Calu3 (cell line): ENCODE measurements around the gene SEMA6C. TPM values are rescaled to one million over a fixed set of nuclear protein-coding genes. Genes with fewer than 3 reads are reported as not detected.
A peak's percentile ranks its signal among the peaks of the same experiment; 100 is the strongest.

Source experiments
- BruUV-seq: library from RNA; stranded (reverse); fragments of 400-500 nt; replicated peaks from 2 replicates; lab custom pipeline; 2021; lab: Mats Ljungman, UMichigan
- CTCF ChIA-PET: fragments of 300-600 bp; sonication (Branson Sonifier 250); formaldehyde crosslinking; loops from one replicate; lab custom pipeline; 2022; ENCODE audit warnings: antibody characterized with exemption; lab: Charles Lee
- DNase-seq: peaks from one replicate; pipeline ENCODE4 v3.0.0; 2022
- H3K27ac Mint-ChIP-seq: one replicate; pipeline ENCODE4 v1.8.0; 2022; ENCODE audit warnings: mixed read lengths; ENCODE audit not compliant: unreplicated experiment
- H3K27me3 Mint-ChIP-seq: one replicate; pipeline ENCODE4 v1.8.0; 2022; ENCODE audit warnings: mixed read lengths; ENCODE audit not compliant: unreplicated experiment
- H3K36me3 Mint-ChIP-seq: one replicate; pipeline ENCODE4 v1.8.0; 2022; ENCODE audit warnings: mild to moderate bottlenecking, moderate library complexity, mixed read lengths; ENCODE audit not compliant: insufficient read depth, unreplicated experiment
- H3K4me1 Mint-ChIP-seq: one replicate; pipeline ENCODE4 v1.8.0; 2022; ENCODE audit warnings: mild to moderate bottlenecking, low read depth, mixed read lengths; ENCODE audit not compliant: unreplicated experiment
- H3K4me3 Mint-ChIP-seq: one replicate; pipeline ENCODE4 v1.8.0; 2022; ENCODE audit warnings: mild to moderate bottlenecking, low read depth, moderate library complexity, mixed read lengths; ENCODE audit not compliant: unreplicated experiment
- H3K9me3 Mint-ChIP-seq: one replicate; pipeline ENCODE4 v1.8.0; 2022; ENCODE audit warnings: low read depth, mixed read lengths; ENCODE audit not compliant: unreplicated experiment
- CTCF ChIP-seq: fragments of 200-600 bp; IDR thresholded peaks from one replicate; pipeline ENCODE4 v1.8.0; 2022; ENCODE audit warnings: antibody characterized with exemption; ENCODE audit not compliant: unreplicated experiment
- intact Hi-C: fragments of 100-400 bp; cut with micrococcal nuclease; formaldehyde crosslinking; loops from one replicate; pipeline ENCODE4 v1.10.0; 2022; ENCODE audit not compliant: unreplicated experiment
- total RNA-seq: library from RNA; stranded (reverse); gene quantifications from 2 replicates; pipeline ENCODE4 v1.2.3, GENCODE V29; 2022

SEMA6C gene
- total RNA-seq, 1 experiment from 2014 or later: 2.5 TPM

- H3K36me3 Mint-ChIP-seq: peaks cover 10% of the 10 kb centered on the region
- H3K4me1 Mint-ChIP-seq: no peaks in the 10 kb centered on the region
- no TSS peak for BruUV-seq
- DNase-seq: no peak
- H3K4me3 Mint-ChIP-seq: peak overlapping the region; percentile 77
- intact Hi-C loops: no loop called here
- H3K27me3 Mint-ChIP-seq: peaks cover 25% of the 10 kb centered on the region
- CTCF ChIA-PET: interaction anchor here (1.0 to 1.6 kb wide), 2 partner anchors 12 to 47 kb away, joined by 3 to 8 read pairs; no protein-coding TSS in a partner anchor
- no peak overlapping the region for H3K27ac Mint-ChIP-seq
- no peaks in the 10 kb centered on the region for H3K9me3 Mint-ChIP-seq
- no peak for TF ChIP-seq CTCF
Measured at GRCh38 chr1:151147132-151147503, 687 bp upstream of the SEMA6C start.

GRCh38 chr1:151146072-151146411, 389 bp downstream of the SEMA6C start:
- BruUV-seq: no TSS peak
- Mint-ChIP-seq H3K4me1 (no peaks in the 10 kb centered on the region), H3K4me3 (peak overlapping the region; percentile 77), H3K9me3 (no peaks in the 10 kb centered on the region), H3K27ac (no peak overlapping the region), H3K36me3 (peaks cover 10% of the 10 kb centered on the region), H3K27me3 (peaks cover 25% of the 10 kb centered on the region)
- CTCF ChIA-PET: interaction anchor here (0.5 to 1.6 kb wide), 2 partner anchors 46 to 61 kb away, joined by 3 to 8 read pairs; no protein-coding TSS in a partner anchor
- intact Hi-C loops: no loop called here
- TF ChIP-seq CTCF: no peak
- no peak for DNase-seq

GRCh38 chr1:151145304-151146071, 943 bp downstream of the SEMA6C start:
- H3K36me3 Mint-ChIP-seq: peaks cover 10% of the 10 kb centered on the region
- CTCF ChIA-PET: interaction anchor here (0.5 to 1.6 kb wide), 3 partner anchors 46 to 78 kb away, joined by 3 to 8 read pairs (median 3); no protein-coding TSS in a partner anchor
- intact Hi-C loops: no loop called here
- no peak overlapping the region for H3K27ac Mint-ChIP-seq
- peaks cover 25% of the 10 kb centered on the region for H3K27me3 Mint-ChIP-seq
- H3K4me1 Mint-ChIP-seq: no peaks in the 10 kb centered on the region
- DNase-seq: no peak
- H3K9me3 Mint-ChIP-seq: no peaks in the 10 kb centered on the region
- no peak for TF ChIP-seq CTCF
- H3K4me3 Mint-ChIP-seq: peak overlapping the region; percentile 77
- BruUV-seq: no TSS peak

- intact Hi-C loops: no loop called here
- Mint-ChIP-seq H3K27ac (no peak overlapping the region), H3K9me3 (no peaks in the 10 kb centered on the region), H3K36me3 (peaks cover 10% of the 10 kb centered on the region), H3K4me1 (no peaks in the 10 kb centered on the region), H3K4me3 (no peak overlapping the region), H3K27me3 (peaks cover 29% of the 10 kb centered on the region)
- no peak for DNase-seq
- CTCF ChIA-PET: interaction anchor here (0.6 kb wide), 1 partner anchor 77 kb away, joined by 3 read pairs; no protein-coding TSS in a partner anchor
- BruUV-seq: no TSS peak
- no peak for TF ChIP-seq CTCF
Measured at GRCh38 chr1:151144474-151145303, 1.7 kb downstream of the SEMA6C start.
